A549 treated with dexamethasone at 1 μM for 4 hours (cell line): ENCODE data around the gene APOC4. TPM values are rescaled to one million over a fixed set of nuclear protein-coding genes. Genes with fewer than 3 reads are reported as not detected.

Experiments
- total RNA-seq: library from RNA; stranded (reverse); fragments of 200-300 nt; extraction: Qiagen RNA extraction; gene quantifications from 5 replicates; pipeline ENCODE4 v1.2.3, GENCODE V29; 2022

The APOC4 gene, protein sequence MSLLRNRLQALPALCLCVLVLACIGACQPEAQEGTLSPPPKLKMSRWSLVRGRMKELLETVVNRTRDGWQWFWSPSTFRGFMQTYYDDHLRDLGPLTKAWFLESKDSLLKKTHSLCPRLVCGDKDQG
- total RNA-seq, result not detected in 5 replicates

DNA sequence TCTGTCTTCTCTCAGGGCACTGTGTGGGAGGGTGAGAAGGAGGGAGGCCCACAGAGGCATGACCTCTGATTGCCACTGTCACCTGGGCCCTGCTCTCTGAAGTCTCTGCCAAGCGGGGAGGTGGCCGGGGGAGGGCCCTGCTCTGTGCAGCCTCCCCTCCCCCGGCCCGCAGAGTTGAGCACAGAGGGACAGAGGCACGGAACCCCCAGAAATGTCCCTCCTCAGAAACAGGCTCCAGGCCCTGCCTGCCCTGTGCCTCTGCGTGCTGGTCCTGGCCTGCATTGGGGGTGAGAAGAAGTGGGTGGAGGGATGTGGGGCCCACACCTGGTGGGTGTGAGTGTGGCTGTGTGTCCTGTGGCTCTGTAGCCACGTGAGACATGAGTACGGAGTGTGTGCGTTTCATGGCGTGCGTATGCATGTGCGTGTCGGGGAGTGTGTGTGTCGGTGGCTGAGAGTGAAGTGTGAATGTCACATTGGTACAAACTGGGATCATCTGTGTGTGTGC is at the start of gene APOC4:
TSS of gene APOC4 (plus strand) at position 171 of the 505 bp plus-strand sequence. CDS start at position 212, 41 bp downstream.

DNA sequence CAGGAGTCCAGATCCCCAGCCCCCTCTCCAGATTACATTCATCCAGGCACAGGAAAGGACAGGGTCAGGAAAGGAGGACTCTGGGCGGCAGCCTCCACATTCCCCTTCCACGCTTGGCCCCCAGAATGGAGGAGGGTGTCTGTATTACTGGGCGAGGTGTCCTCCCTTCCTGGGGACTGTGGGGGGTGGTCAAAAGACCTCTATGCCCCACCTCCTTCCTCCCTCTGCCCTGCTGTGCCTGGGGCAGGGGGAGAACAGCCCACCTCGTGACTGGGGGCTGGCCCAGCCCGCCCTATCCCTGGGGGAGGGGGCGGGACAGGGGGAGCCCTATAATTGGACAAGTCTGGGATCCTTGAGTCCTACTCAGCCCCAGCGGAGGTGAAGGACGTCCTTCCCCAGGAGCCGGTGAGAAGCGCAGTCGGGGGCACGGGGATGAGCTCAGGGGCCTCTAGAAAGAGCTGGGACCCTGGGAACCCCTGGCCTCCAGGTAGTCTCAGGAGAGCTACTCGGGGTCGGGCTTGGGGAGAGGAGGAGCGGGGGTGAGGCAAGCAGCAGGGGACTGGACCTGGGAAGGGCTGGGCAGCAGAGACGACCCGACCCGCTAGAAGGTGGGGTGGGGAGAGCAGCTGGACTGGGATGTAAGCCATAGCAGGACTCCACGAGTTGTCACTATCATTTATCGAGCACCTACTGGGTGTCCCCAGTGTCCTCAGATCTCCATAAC is 36.4 kb upstream of the APOC4 start, which contains the start of gene APOE:
TSS of gene APOE (plus strand) at position 360 of the 724 bp plus-strand sequence. CDS start 829 bp downstream, outside the sequence.

GRCh38 chr19:44914433-44915206 is 27.4 kb upstream of the APOC4 start, which contains the start of gene APOC1:
Gene APOC1 (plus strand): TSS chr19:44914608. CDS start chr19:44914892, 284 bp downstream.

DNA sequence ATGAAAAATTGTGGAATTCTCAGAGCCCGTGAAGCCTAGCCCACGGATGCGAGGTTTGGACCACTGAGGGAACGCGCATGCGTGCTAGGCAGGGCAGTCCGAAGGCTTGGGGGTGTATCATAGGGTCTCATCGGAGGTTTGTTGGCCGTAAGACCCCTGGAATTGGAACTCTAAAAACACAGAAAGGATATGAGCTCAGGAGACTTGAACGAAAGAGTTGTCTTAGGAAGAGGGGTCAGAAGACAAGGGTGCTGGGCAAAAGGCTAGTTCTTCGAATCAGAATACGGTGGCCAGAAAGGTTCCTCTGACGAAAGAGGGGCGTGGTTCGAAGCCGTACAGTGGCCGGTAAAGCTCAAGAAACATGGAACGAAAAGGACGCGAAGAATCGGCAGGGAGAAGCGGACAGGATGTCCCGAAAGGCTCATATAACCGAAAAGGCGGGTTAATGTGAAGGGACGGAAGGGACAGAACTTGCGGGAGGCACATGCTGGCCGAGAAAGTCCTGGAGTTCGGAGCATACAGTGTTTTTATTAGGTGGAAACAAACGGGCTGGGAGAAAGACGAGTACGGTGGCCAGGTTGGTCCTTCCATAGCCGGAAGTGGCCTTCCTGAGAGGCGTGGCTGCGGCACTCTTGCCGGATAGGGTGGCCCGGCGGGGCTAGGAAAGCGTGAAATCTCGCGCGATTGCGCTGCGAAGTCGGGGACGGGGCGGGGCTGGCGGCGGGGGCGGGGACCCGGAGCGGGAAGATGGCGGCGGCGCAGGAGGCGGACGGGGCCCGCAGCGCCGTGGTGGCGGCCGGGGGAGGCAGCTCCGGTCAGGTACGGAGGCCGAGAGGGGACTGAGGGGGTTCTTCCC is 12.8 kb downstream of the APOC4 start, which contains the start of gene CLPTM1:
TSS of gene CLPTM1 (plus strand) at position 732 of the 856 bp plus-strand sequence. CDS start at position 748, 16 bp downstream.

Other genes with a start within 250 kb of the APOC4 start
- 0.05 to 0.14 TPM (median 0.08 TPM) in 4 of 5 replicates, not detected in the other for gene CEACAM16, start 243.1 kb upstream of the APOC4 start, total RNA-seq
- gene BCL3, start 193.5 kb upstream of the APOC4 start, total RNA-seq, result 25.7 to 66.4 TPM (median 59.5 TPM) in 5 replicates
- gene CBLC, start 164.3 kb upstream of the APOC4 start, total RNA-seq, result 0.06 TPM in 1 of 5 replicates, not detected in the others
- 56.0 to 89.4 TPM (median 81.7 TPM) in 5 replicates for gene BCAM, start 133.1 kb upstream of the APOC4 start, total RNA-seq
- 68.1 to 82.4 TPM (median 79.9 TPM) in 5 replicates for gene NECTIN2, start 95.9 kb upstream of the APOC4 start, total RNA-seq
- 188 to 264 TPM (median 240 TPM) in 5 replicates for gene TOMM40, start 51.0 kb upstream of the APOC4 start, total RNA-seq
- 10.3 to 17.3 TPM (median 12.0 TPM) in 5 replicates for gene APOE, start 36.4 kb upstream of the APOC4 start, total RNA-seq
- gene APOC1, start 27.6 kb upstream of the APOC4 start, total RNA-seq, result 91.2 to 130 TPM (median 94.0 TPM) in 5 replicates
- gene APOC2, start 3.8 kb downstream of the APOC4 start, total RNA-seq, result not detected in 5 replicates
- 119 to 206 TPM (median 194 TPM) in 5 replicates for gene CLPTM1, start 13.1 kb downstream of the APOC4 start, total RNA-seq
- gene RELB, start 59.2 kb downstream of the APOC4 start, total RNA-seq, result 21.2 to 36.9 TPM (median 33.8 TPM) in 5 replicates
- gene CLASRP, start 96.8 kb downstream of the APOC4 start, total RNA-seq, result 47.7 to 70.6 TPM (median 64.3 TPM) in 5 replicates
- 11.5 to 21.3 TPM (median 18.6 TPM) in 5 replicates for gene ZNF296, start 134.2 kb downstream of the APOC4 start, total RNA-seq
- 81.0 to 104 TPM (median 81.9 TPM) in 5 replicates for gene GEMIN7, start 137.0 kb downstream of the APOC4 start, total RNA-seq
- gene PPP1R37, start 150.9 kb downstream of the APOC4 start, total RNA-seq, result 27.7 to 43.9 TPM (median 36.7 TPM) in 5 replicates
- 0.56 to 1.1 TPM (median 0.95 TPM) in 5 replicates for gene NKPD1, start 218.7 kb downstream of the APOC4 start, total RNA-seq
- 37.4 to 41.2 TPM (median 39.7 TPM) in 5 replicates for gene TRAPPC6A, start 236.0 kb downstream of the APOC4 start, total RNA-seq
- gene BLOC1S3, start 236.5 kb downstream of the APOC4 start, total RNA-seq, result 28.9 to 38.4 TPM (median 36.0 TPM) in 5 replicates